Posterior vena cava (tissue), 2 donors: ENCODE results near the gene HEYL. TPM values are rescaled to one million over a fixed set of nuclear protein-coding genes. Genes with fewer than 3 reads are reported as not detected.

ENCODE experiments used
- DNase-seq: peaks from one replicate; pipeline ENCODE4 v3.0.0-alpha.2; 2020; ENCODE audit warnings: low spot score
- intact Hi-C, 2 donors: fragments of 100-400 bp; cut with DNase I; formaldehyde crosslinking; loops; one replicate each; pipeline versions ENCODE4 v1.14.1 to v1.14.2; 2022 to 2023
- total RNA-seq, 2 donors: library from RNA; stranded (reverse); fragmentation: NEBNext Ultra II Directional; extraction: Animal tissue kit (Norgen Biotek cat#: 25700); gene quantifications; one replicate each; pipeline ENCODE4 v1.2.1, GENCODE V29; 2021
- donor health status: DM: yes; HTN: yes; CAD: no.
- donor health status: DM: yes; HTN: yes; CAD: no.

HEYL gene
- total RNA-seq, 2 donors from 2014 or later, result 25.2 to 47.1 TPM

GRCh38 chr1:39670689-39671088 lies 31.2 kb upstream of the HEYL start:
- intact Hi-C loops, result no loop called here
- no peak for DNase-seq

GRCh38 chr1:39668894-39669293 lies 29.5 kb upstream of the HEYL start:
- DNase-seq, result no peak
- intact Hi-C loops, result no loop called here

DNA sequence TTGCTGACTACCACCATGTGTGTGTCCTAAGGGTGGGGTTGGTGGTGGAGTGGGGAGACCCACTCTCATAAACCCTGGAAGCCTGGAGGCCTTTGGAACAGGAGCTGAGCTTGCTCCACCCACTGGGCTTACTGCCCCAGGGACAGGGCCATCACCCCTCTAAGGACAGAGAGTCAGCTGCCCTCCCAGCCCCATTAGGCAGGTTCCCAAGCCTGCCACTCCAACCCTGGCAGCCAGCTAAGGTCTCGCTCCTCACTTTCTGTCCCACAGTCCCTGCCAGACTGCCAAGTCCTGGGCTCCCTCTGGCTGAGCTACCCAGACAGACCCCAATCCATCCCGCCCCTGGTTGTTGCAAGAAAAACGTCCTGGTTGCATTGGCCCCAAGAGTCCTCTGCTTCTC lies 28.7 kb upstream of the HEYL start:
- no peak for DNase-seq
- intact Hi-C loops, result no loop called here

- DNase-seq, result no peak
- intact Hi-C loops, result no loop called here
These were observed 27.3 kb upstream of the HEYL start for GRCh38 chr1:39666772-39667171.

DNA sequence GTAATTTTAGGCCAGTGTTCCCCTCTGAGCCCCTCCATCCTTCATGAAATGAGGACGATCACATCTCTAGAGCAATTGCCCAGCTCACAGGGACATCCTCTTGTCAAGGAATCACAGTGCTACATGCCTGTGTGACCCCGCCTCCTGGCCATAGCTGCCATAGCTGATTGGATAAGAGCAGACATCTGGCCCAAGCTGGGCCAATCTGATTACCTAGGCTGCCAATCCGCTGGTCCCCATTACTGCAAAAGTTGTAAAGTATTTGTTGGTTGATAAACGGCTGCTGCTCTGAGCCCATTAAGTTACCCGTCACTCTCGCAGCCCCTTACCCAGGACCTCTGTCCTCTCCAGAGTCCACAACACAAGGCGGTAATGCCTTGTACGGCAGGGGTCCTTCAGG lies 24.1 kb upstream of the HEYL start:
- intact Hi-C loops, result no loop called here

GRCh38 chr1:39662861-39663260 lies 23.4 kb upstream of the HEYL start:
- intact Hi-C loops, result no loop called here
- DNase-seq, result no peak

More for the DNA sequence above, 24.1 kb upstream of the HEYL start:
- no peak for DNase-seq

GRCh38 chr1:39659538-39659937 lies 20.1 kb upstream of the HEYL start:
- intact Hi-C loops, result loop anchor here in 1 of 2 donors (5.0 kb wide), 1 partner anchor 52 kb away; no protein-coding TSS in a partner anchor
- no peak for DNase-seq

- no peak for DNase-seq
- intact Hi-C loops, result loop anchor here in 1 of 2 donors (5.0 kb wide), 1 partner anchor 52 kb away; no protein-coding TSS in a partner anchor
These were observed 19.7 kb upstream of the HEYL start for GRCh38 chr1:39659110-39659509.

DNA sequence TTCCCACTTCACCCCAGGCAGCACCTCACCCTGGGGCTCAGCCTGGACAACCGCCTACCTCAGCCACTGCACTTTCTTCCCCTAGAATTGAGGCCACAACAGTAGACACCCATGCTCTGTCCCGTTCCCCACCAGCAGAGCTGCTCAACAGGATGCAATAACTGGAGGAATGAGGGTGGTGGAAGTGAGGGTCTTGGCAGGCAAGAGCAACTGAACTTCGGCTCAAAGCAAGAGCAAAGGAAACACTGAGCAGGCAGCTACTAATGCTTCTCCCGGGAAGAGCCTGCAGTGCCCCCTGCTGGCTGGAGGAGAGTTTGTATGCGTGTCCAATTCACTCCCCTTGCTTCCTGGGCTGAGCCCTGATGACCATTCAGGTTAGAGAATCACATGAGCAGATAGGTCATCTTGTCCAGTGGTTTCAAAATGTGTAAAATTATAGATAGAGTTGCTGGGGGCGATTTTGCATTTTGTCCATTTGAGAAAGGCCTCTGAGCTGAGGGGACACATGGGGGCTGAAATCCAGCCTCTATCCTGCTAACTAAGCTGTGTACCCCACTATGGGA lies 18.6 kb upstream of the HEYL start:
- intact Hi-C loops, result loop anchor here in 1 of 2 donors (5.0 kb wide), 1 partner anchor 51 kb away; no protein-coding TSS in a partner anchor
- peak; percentile 93 for DNase-seq

GRCh38 chr1:39657402-39657801 lies 18.0 kb upstream of the HEYL start:
- DNase-seq, result no peak
- intact Hi-C loops, result loop anchor here in 1 of 2 donors (5.0 kb wide), 1 partner anchor 50 kb away; no protein-coding TSS in a partner anchor

DNA sequence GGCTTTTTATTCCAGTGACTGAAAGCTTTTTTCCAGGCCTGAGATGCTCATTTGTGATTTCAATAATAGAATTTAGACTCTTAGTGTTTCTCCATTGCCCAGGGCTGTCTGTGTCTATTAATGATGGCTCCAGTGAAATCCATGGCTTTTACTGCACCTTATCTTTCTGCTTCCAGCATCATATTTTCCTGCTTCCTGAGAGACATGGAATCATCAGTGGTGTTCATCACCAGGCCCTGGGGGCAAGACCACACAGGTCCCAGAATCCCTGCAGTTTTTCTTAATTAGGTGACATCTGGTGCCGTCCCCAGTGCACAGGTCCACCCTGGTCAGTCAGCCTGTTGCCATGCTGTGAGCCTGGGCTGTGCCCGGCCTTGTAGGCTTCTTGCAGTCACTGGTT lies 16.9 kb upstream of the HEYL start:
- intact Hi-C loops, result loop anchor here in 1 of 2 donors (5.0 kb wide), 1 partner anchor 49 kb away; no protein-coding TSS in a partner anchor
- DNase-seq, result no peak

- DNase-seq, result no peak
- intact Hi-C loops, result loop anchor here in 1 of 2 donors (5.0 kb wide), 1 partner anchor 48 kb away; no protein-coding TSS in a partner anchor
These were observed 16.3 kb upstream of the HEYL start for GRCh38 chr1:39655578-39656268.

DNA sequence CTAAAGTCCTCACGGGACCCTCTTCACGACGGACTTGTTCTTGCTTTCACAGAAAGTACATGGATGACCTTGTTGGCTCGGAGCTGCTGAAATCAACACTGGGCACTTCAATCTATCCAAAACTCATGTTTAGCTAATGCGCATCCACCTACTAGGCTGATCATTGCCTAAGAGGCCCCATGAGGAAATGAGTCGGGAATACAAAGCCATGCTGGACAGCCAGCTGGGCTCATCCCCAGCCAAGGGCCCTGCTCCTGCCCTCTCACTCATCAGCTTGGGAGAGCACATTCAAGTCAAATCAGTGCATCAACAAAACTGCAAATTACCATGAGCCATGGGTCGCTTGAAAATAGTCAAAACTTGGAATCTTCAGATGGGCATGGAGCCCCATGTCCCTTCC lies 14.8 kb upstream of the HEYL start:
- no peak for DNase-seq
- intact Hi-C loops, result loop anchor here in 1 of 2 donors (5.0 kb wide), 1 partner anchor 47 kb away; no protein-coding TSS in a partner anchor

DNA sequence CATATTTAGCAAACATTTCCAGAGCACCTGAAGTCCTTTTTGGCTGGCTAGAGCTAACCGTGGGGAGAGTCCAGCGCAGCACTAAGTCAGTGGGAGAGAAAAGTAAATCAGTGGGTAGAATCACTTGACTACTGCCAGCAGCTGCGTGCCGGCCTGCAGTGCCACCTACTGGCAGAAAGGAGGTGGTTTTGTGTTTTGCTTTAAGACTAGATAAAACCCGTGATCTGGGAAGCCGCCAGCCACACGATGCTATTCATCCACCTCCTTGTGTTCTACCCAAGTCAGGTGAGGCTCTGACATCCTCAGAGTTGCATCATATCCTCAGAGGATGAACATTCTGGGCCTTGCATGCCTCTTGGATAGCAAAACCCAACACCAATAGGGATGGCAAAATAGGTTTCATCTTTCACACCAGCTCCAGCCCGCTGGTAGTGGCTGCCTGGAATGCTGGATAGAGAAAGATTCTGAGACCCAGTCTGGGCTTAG lies 14.1 kb upstream of the HEYL start:
- intact Hi-C loops, result loop anchor here in 1 of 2 donors (5.0 kb wide), 1 partner anchor 46 kb away; no protein-coding TSS in a partner anchor
- peak; percentile 94 for DNase-seq

- no peak for DNase-seq
- intact Hi-C loops, result loop anchor here in 1 of 2 donors (5.0 kb wide), 1 partner anchor 45 kb away; no protein-coding TSS in a partner anchor
These were observed 13.1 kb upstream of the HEYL start for GRCh38 chr1:39652554-39652953.

- intact Hi-C loops, result loop anchor here in 1 of 2 donors (5.0 kb wide), 1 partner anchor 45 kb away; no protein-coding TSS in a partner anchor
- peak; percentile 92 for DNase-seq
These were observed 12.7 kb upstream of the HEYL start for GRCh38 chr1:39652105-39652504.

- intact Hi-C loops, result loop anchor here in 1 of 2 donors (5.0 kb wide), 1 partner anchor 43 kb away; no protein-coding TSS in a partner anchor
- DNase-seq, result no peak
These were observed 11.0 kb upstream of the HEYL start for GRCh38 chr1:39650431-39650830.

- DNase-seq, result no peak
- intact Hi-C loops, result loop anchor here in 1 of 2 donors (5.0 kb wide), 1 partner anchor 42 kb away; no protein-coding TSS in a partner anchor
These were observed 10.3 kb upstream of the HEYL start for GRCh38 chr1:39649636-39650185.

DNA sequence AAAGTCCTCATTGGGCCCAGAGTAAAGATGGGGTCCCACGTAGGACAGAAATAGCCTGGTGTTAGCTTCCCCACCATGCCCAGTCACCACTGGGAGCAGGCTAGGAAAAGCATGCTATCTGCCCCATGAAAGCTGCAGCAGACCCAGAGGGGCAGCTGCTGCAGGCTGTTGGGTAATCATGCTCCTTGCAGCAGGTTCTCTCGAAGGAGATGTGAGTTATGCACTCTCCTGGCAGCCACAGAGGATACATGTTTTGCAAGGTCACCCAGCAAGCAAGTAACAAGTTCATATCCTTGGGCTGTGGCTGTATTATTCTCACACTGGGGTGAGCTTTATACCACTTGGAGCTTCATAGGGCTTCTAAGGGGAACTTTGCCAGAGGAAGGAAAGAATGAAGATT lies 9.1 kb upstream of the HEYL start:
- intact Hi-C loops, result no loop called here

GRCh38 chr1:39647247-39647646 lies 7.8 kb upstream of the HEYL start:
- intact Hi-C loops, result no loop called here
- DNase-seq, result no peak

More for the DNA sequence above, 9.1 kb upstream of the HEYL start:
- DNase-seq, result no peak
